ENCODE results near the gene TECRL.

The TECRL gene

GRCh38 chr4:64409300-64409699, at the start of gene TECRL:
TECRL (minus strand) TSS chr4:64409450; CDS start chr4:64409351, 99 bp downstream.
- FAIRE-seq (no peak), DNase-seq (ENCODE audit: low spot score) (no peak)

- no peak for DNase-seq (ENCODE audit: low spot score)
Observed at GRCh38 chr4:64432674-64433073, 23.4 kb upstream of the TECRL start.

GRCh38 chr4:64430933-64431332, 21.7 kb upstream of the TECRL start:
- FAIRE-seq (no peak), DNase-seq (ENCODE audit: low spot score) (no peak)

More at GRCh38 chr4:64432674-64433073, 23.4 kb upstream of the TECRL start:
- FAIRE-seq = no peak

GRCh38 chr4:64417974-64418373, 8.7 kb upstream of the TECRL start:
- FAIRE-seq (no peak), DNase-seq (ENCODE audit: low spot score) (no peak)

DNA sequence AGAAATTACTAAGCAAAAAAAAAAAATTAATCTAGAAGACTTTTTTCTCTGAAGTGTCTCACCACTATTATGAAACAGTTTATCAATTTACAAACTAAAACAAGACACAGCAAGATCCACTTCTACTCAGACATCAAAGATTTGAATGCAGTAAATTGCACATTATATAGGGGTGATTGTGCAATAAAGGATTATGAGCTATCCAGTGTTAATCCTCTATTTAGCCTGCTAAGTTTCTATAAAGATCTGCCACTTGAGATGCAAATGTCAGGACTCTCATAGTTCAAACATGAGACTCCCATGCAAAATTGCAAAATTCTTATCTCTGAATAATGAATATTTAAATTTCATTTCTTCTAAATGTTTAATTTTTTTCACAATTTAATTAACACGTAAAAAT, 2.2 kb downstream of the TECRL start:
- FAIRE-seq = no peak

DNA sequence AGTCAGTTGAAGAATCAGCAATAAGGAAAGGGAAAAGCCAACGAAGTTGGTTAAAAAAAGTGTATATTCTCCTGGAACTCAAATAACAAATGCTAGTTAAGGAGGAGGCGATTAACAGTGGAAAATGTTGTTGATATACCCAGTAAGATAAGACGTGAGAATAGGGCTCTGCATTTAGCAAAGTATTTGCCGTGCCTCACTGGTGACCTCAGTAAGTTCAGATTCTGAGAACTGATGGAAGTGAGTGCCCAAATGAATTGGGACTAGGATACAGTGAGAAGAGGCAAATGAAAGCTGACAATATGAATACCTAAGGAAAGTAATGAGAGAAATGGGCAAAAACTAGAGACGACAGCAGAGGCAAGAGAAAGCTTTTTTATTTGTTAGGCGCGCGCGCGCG, 3.5 kb downstream of the TECRL start:
- FAIRE-seq = no peak
- no peak for DNase-seq (ENCODE audit: low spot score)

More for the DNA sequence above, 2.2 kb downstream of the TECRL start:
- DNase-seq (ENCODE audit: low spot score) = no peak

GRCh38 chr4:64402684-64403083, 6.6 kb downstream of the TECRL start:
- FAIRE-seq (no peak), DNase-seq (ENCODE audit: low spot score) (no peak)

- DNase-seq (ENCODE audit: low spot score) (no peak), FAIRE-seq (no peak)
Observed at GRCh38 chr4:64399313-64400109, 9.7 kb downstream of the TECRL start.

DNA sequence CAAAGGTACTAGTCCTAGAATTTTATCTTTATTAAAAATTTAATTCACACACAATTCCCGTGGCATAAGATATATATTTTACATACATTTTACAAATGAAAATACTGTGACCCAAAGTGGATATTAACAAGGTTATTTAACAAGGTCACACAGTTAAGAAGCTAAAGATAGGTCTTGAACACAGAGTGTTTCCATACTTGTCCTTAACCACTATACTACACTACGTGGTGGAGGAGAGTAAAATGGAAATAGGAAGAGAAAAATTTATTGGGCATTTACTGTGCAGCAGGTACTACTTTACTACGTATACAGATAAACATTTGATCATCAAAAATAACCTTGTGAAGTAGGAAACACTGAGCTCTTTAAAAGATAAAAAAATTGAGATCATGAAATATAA, 14.8 kb downstream of the TECRL start:
- DNase-seq (ENCODE audit: low spot score) (no peak), FAIRE-seq (no peak)

- no peak for FAIRE-seq
- DNase-seq (ENCODE audit: low spot score) = no peak
Observed at GRCh38 chr4:64388252-64388651, 21.0 kb downstream of the TECRL start.

GRCh38 chr4:64385220-64385619, 24.0 kb downstream of the TECRL start:
- FAIRE-seq = no peak
- DNase-seq (ENCODE audit: low spot score) = no peak

DNA sequence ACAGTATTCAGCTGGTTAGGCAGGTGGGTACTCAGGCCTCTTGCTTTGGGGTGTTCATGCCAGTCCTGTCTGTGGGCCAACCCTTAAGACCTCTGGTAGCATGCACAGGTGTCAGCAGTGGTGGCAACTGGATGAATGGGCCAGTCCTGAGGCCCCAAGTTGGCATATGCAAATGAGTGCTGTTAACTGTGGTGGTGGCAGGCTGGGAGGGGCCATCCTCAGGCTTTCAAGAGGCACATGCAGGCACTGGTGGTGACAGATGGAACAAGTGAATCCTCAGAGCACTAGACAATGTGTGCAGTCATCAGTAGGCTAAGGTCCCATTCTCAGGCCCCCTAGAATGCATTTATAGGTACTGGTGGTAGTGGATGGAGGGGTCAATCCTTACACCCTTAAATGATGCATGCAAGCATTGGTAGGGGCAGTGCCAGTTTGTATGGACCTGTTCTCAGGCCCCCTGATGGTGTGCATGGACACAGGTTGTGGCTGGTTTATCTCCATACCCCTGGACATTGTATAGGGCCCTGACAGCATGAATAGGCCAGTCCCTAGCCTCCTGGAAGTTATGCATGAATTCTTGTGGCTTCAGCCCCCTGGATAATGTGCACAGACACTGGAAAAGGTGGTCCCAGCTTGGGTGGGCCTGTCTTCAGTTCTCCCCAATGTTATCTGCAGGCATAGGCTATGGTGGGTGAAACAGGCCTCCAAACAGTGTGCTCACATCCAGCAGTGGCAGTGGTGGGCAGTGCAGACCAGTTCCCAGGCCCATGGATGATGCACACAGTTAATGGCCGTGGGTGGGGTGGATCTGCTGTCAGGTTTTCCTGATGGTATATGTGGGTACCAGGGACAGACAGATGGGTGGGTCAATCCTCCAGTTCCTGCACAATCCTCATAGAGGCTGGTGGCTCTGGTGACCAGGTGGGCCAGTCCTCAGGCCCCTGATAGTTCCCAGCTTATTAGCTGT, 24.7 kb downstream of the TECRL start:
- FAIRE-seq = no peak
- DNase-seq (ENCODE audit: low spot score) = no peak

DNA sequence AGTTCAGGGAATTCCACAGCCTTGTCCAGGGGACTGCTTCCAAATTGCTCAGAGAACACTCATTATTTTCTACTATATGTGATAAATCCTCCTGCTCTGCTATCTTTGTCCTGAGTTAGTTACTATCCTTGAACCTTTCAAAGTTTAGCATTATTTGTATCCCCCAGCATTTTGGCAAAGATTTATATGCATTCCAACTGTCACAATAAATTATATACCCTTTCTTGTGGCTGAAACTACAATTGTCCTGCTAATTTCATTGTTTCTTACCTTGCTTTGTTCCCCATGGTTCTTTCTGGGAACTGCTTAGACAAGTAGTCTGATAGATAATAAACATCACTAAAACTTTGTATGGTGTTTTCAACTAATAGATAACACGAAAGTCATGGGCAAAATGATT, 40.5 kb downstream of the TECRL start:
- DNase-seq (ENCODE audit: low spot score) (no peak), FAIRE-seq (no peak)

- FAIRE-seq (no peak), DNase-seq (ENCODE audit: low spot score) (no peak)
Observed at GRCh38 chr4:64361399-64361740, 47.9 kb downstream of the TECRL start.

- FAIRE-seq (no peak), DNase-seq (ENCODE audit: low spot score) (no peak)
Observed at GRCh38 chr4:64360664-64361398, 48.4 kb downstream of the TECRL start.

DNA sequence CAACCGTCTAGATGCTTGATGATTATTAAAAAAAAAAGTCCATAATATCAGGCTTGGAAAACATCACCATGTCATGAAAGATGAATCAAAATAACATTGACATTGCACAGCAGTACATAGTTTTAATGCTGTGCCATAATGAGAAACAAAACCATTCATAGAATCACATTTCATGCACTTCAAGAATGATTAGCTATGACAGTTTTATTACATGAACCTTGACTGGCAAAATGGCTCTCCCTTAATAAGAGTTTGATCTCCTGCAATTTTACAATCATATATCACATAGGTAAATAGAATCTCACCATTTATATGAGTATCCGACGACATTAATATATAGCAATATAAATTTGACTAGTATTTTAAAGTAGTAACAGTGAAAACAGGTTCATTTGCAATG, 49.8 kb downstream of the TECRL start:
- FAIRE-seq = no peak
- no peak for DNase-seq (ENCODE audit: low spot score)

GRCh38 chr4:64353904-64354303, 55.3 kb downstream of the TECRL start:
- FAIRE-seq = no peak

GRCh38 chr4:64341711-64342110, 67.5 kb downstream of the TECRL start:
- DNase-seq (ENCODE audit: low spot score) = no peak

More at GRCh38 chr4:64353904-64354303, 55.3 kb downstream of the TECRL start:
- no peak for DNase-seq (ENCODE audit: low spot score)

DNA sequence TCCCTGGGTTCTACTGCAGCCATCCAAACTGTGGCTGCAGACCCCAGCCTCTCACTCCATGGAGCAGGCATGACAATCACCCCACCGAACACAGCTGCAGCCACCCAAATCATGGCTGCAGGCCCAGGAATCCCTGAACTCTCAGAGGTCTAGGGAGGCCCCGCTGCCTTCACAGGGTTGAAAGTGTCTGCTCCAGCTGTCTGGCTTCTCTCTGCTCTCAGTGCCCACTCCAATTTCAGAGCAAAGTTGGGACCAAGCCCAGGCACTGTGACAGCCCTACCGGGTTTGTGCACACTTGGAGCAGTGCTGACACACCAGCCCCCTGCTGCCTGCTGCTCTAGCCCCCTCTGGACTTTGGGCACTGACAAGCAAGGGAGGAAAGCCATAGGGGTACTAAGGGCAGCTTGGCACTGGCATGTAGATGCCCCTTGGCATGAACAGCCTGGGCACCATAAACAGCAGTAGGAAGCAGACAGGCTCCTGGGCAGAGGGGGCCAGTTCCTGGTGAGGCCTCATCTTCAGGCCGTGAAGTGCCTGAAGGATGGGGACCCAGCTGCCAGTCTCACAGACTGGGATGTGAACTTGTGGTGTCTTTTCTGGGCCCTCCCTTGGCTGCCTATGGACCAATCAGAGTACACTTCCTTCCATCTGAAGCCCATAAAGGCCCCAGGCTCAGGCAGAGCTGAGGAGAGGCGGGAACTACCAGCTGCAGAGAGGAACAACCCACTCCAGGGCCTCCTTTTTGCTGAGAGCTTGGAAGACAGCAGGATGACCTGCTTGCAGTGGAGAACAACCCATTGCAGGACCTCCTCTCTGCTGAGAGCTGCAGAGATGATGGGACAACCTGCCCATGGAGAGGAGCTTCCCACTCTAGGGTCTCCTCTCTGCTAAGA, 68.8 kb downstream of the TECRL start:
- DNase-seq (ENCODE audit: low spot score) (no peak), FAIRE-seq (no peak)

More at GRCh38 chr4:64341711-64342110, 67.5 kb downstream of the TECRL start:
- no peak for FAIRE-seq

GRCh38 chr4:64334964-64335363, 74.3 kb downstream of the TECRL start:
- FAIRE-seq (no peak), DNase-seq (ENCODE audit: low spot score) (no peak)

DNA sequence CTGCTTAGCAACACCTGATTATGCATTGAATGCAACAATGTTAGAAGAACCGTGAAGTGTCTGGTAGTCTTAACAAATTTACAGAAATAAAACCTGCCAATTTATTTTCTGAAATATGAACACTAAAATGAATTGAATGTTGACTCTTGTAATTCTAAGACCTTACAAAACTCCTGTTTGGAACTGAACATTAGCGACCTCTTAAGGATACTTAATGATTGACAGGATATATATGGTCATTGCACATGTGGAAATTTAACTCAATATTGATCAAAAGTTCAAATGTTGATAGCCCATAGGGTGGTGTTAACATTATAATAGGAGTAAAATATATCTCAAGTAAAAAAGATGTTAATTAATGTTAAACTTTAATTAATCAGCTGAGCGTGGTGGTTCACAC, 79.1 kb downstream of the TECRL start:
- FAIRE-seq (no peak), DNase-seq (ENCODE audit: low spot score) (no peak)

All from RCC 7860 (cell line).